Measurements from ENCODE around the gene QTRT2.

GRCh38 chr3:114035896-114036295 is 20.6 kb upstream of the QTRT2 start:
- TF ChIP-seq CREB1 (IDR thresholded peaks at IDR 0.05): no peak
- no peak for TF ChIP-seq RAD21 (IDR thresholded peaks at IDR 0.05 in 1 of 2, conservative IDR thresholded peaks at IDR 0.05 in 1 of 2; ENCODE audit: low read depth in 2 of 2, low read length in 2 of 2)
- TF ChIP-seq, protein P1, sequence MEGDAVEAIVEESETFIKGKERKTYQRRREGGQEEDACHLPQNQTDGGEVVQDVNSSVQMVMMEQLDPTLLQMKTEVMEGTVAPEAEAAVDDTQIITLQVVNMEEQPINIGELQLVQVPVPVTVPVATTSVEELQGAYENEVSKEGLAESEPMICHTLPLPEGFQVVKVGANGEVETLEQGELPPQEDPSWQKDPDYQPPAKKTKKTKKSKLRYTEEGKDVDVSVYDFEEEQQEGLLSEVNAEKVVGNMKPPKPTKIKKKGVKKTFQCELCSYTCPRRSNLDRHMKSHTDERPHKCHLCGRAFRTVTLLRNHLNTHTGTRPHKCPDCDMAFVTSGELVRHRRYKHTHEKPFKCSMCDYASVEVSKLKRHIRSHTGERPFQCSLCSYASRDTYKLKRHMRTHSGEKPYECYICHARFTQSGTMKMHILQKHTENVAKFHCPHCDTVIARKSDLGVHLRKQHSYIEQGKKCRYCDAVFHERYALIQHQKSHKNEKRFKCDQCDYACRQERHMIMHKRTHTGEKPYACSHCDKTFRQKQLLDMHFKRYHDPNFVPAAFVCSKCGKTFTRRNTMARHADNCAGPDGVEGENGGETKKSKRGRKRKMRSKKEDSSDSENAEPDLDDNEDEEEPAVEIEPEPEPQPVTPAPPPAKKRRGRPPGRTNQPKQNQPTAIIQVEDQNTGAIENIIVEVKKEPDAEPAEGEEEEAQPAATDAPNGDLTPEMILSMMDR (IDR thresholded peaks at IDR 0.05; ENCODE audit: control extremely low read depth in 1 of 3, insufficient read depth in 1 of 3, low read depth in 1 of 3, low read length in 3 of 3): no peak

All from H1 (cell line).